Measurements from ENCODE around the gene RALGAPA2. TPM values are rescaled to one million over a fixed set of nuclear protein-coding genes. Genes with fewer than 3 reads are reported as not detected.
A peak's percentile ranks its signal among the peaks of the same experiment; 100 is the strongest.

RALGAPA2 gene
- total RNA-seq, 1 experiment from 2014 or later, result 9.8 TPM

- H3K36me3 Mint-ChIP-seq (ENCODE audit: insufficient read depth, unreplicated experiment), result peaks cover 19% of the 10 kb centered on the region
- no TSS peak for BruUV-seq (replicated peaks)
- peak overlapping the region; percentile 50 for H3K27ac Mint-ChIP-seq (ENCODE audit: low read depth, unreplicated experiment)
- H3K4me1 Mint-ChIP-seq (ENCODE audit: insufficient read depth, unreplicated experiment), result peaks cover 14% of the 10 kb centered on the region
- H3K9me3 Mint-ChIP-seq (ENCODE audit: unreplicated experiment), result no peaks in the 10 kb centered on the region
- TF ChIP-seq CTCF (IDR thresholded peaks at IDR 0.05; ENCODE audit: unreplicated experiment), result no peak
- ChIA-PET POLR2A (interaction anchor here (0.5 to 2.6 kb wide), 29 partner anchors 9 to 868 kb away, joined by 3 to 22 read pairs (median 3); partner anchors contain the start of genes CFAP61, CRNKL1, RALGAPA2 and XRN2), CTCF (interaction anchor here (0.6 to 9.9 kb wide), 11 partner anchors 9 to 632 kb away, joined by 3 to 127 read pairs (median 4); no protein-coding TSS in a partner anchor)
- DNase-seq (ENCODE audit: unreplicated experiment), result peak; percentile 88
- no peak overlapping the region for H3K4me3 Mint-ChIP-seq (ENCODE audit: unreplicated experiment)
- no peaks in the 10 kb centered on the region for H3K27me3 Mint-ChIP-seq (ENCODE audit: insufficient read depth, unreplicated experiment)
- intact Hi-C loops (cut with micrococcal nuclease), result no loop called here
These were observed 109.0 kb downstream of the RALGAPA2 start for GRCh38 chr20:20603339-20603990.

DNA sequence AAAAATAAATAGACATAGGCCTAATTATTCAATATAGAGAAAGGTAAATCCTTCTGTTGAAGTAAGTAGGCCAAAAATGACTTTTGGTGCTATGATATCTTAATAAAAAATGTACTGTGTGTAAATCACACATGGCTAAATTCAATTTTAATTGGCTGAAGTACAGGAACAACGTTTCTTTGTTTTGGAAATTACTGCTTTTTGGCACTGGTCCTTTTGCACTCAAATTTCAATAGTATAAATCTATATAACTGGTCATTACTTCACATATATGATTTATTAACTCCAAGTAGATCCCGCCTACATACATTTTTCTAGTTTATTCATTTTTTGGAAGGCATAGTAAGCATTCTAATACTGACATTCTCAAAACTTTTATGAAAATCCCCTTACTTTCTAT is 114.5 kb downstream of the RALGAPA2 start:
- no TSS peak for BruUV-seq (replicated peaks)
- Mint-ChIP-seq H3K4me1 (ENCODE audit: insufficient read depth, unreplicated experiment) (peaks cover 13% of the 10 kb centered on the region), H3K4me3 (ENCODE audit: unreplicated experiment) (no peak overlapping the region), H3K27me3 (ENCODE audit: insufficient read depth, unreplicated experiment) (no peaks in the 10 kb centered on the region), H3K36me3 (ENCODE audit: insufficient read depth, unreplicated experiment) (peaks cover 30% of the 10 kb centered on the region), H3K9me3 (ENCODE audit: unreplicated experiment) (no peaks in the 10 kb centered on the region), H3K27ac (ENCODE audit: low read depth, unreplicated experiment) (peak overlapping the region; percentile 60)
- no peak for DNase-seq (ENCODE audit: unreplicated experiment)
- intact Hi-C loops (cut with micrococcal nuclease), result no loop called here
- ChIA-PET POLR2A (interaction anchor here (1.0 kb wide), 1 partner anchor 16 kb away, joined by 4 read pairs; no protein-coding TSS in a partner anchor), CTCF (interaction anchor here (0.7 to 5.8 kb wide), 3 partner anchors 514 to 974 kb away, joined by 4 to 61 read pairs (median 7); no protein-coding TSS in a partner anchor)
- TF ChIP-seq CTCF (IDR thresholded peaks at IDR 0.05; ENCODE audit: unreplicated experiment), result no peak

DNA sequence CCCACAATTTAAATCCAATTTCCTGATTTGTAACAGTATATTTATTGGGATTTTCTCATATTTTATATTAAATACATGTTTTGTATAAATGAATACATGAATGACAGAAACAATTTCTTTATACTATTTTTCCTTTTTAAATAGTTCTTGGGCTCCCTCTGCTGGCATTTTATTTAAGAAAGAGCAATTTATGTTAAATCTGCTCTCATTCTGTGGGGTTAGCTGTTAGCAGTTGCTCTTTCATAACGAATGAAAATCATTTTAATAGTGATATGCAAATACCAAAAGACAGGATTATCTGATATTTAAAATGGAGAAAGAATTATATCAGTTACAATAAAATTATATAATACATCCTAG is 118.3 kb downstream of the RALGAPA2 start:
- DNase-seq (ENCODE audit: unreplicated experiment), result peak; percentile 25
- ChIA-PET POLR2A (interaction anchor here (0.7 to 3.2 kb wide), 6 partner anchors 9 to 542 kb away, joined by 3 to 22 read pairs (median 3); partner anchors contain the start of genes CFAP61 and CRNKL1), CTCF (interaction anchor here (0.5 to 5.8 kb wide), 93 partner anchors 12 to 1448 kb away, joined by 3 to 127 read pairs (median 4); partner anchors contain the start of genes CFAP61, CRNKL1 and NAA20)
- H3K4me1 Mint-ChIP-seq (ENCODE audit: insufficient read depth, unreplicated experiment), result peaks cover 10% of the 10 kb centered on the region
- peak overlapping the region; percentile 27 for H3K27ac Mint-ChIP-seq (ENCODE audit: low read depth, unreplicated experiment)
- intact Hi-C loops (cut with micrococcal nuclease), result loop anchor here (1.0 kb wide), 1 partner anchor 510 kb away; no protein-coding TSS in a partner anchor
- H3K9me3 Mint-ChIP-seq (ENCODE audit: unreplicated experiment), result no peaks in the 10 kb centered on the region
- BruUV-seq (replicated peaks), result no TSS peak
- TF ChIP-seq CTCF (IDR thresholded peaks at IDR 0.05; ENCODE audit: unreplicated experiment), result peak; percentile 37
- H3K36me3 Mint-ChIP-seq (ENCODE audit: insufficient read depth, unreplicated experiment), result peaks cover 31% of the 10 kb centered on the region
- H3K27me3 Mint-ChIP-seq (ENCODE audit: insufficient read depth, unreplicated experiment), result no peaks in the 10 kb centered on the region
- H3K4me3 Mint-ChIP-seq (ENCODE audit: unreplicated experiment), result no peak overlapping the region

DNA sequence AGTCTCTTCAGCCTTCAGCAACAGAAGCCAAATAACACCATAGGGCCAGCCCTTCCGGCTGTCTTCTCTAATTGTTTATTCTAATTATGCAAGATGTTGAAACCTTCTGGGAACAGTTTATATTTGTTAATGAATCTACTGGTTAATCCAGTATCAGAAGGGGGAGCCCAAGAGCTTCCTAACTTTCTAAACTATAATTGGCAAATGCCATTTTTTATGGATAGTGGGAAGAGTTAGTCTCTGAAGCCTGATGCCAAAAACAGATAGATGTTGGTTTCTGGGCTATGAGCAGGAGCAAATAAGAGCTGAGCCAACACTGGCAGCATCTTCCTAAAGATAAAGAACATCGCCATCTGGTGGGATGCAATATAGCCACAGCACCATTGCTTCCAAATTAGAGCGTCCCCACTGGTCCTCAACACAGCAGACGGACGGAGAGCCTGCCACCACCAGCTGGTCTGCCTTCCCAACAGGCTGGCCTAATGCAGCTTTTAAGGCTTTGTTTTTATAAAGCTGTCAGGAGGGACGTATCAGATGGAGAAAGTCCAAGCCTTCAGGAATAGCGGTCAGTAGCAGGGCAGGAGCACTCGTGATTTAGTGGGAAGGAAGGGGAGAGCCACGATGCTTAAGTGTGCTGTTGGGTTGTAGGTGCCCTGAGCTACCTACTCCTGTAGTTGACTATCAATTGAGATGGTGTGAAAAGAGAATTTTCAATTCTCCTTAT is 118.8 kb downstream of the RALGAPA2 start:
- ChIA-PET CTCF (interaction anchor here (0.6 to 5.8 kb wide), 103 partner anchors 11 to 1448 kb away, joined by 3 to 127 read pairs (median 4); partner anchors contain the start of genes CFAP61, CRNKL1 and NAA20), POLR2A (interaction anchor here (0.5 to 3.2 kb wide), 9 partner anchors 11 to 618 kb away, joined by 3 to 22 read pairs (median 3); partner anchors contain the start of genes CFAP61 and CRNKL1)
- peak; percentile 46 for DNase-seq (ENCODE audit: unreplicated experiment)
- TF ChIP-seq CTCF (IDR thresholded peaks at IDR 0.05; ENCODE audit: unreplicated experiment), result peak; percentile 49
- no peaks in the 10 kb centered on the region for H3K9me3 Mint-ChIP-seq (ENCODE audit: unreplicated experiment)
- H3K4me3 Mint-ChIP-seq (ENCODE audit: unreplicated experiment), result no peak overlapping the region
- peak overlapping the region; percentile 27 for H3K27ac Mint-ChIP-seq (ENCODE audit: low read depth, unreplicated experiment)
- BruUV-seq (replicated peaks), result no TSS peak
- H3K36me3 Mint-ChIP-seq (ENCODE audit: insufficient read depth, unreplicated experiment), result peaks cover 29% of the 10 kb centered on the region
- intact Hi-C loops (cut with micrococcal nuclease), result loop anchor here (1.0 to 2.0 kb wide), 2 partner anchors 231 to 509 kb away; no protein-coding TSS in a partner anchor
- no peaks in the 10 kb centered on the region for H3K27me3 Mint-ChIP-seq (ENCODE audit: insufficient read depth, unreplicated experiment)
- peaks cover 10% of the 10 kb centered on the region for H3K4me1 Mint-ChIP-seq (ENCODE audit: insufficient read depth, unreplicated experiment)

All from MCF 10A (cell line).